HEK293 (cell line): ENCODE results near the gene NHSL2.

Experiments
- CTCF ChIP-seq: fragments of 450-650 bp; formaldehyde crosslinking; IDR thresholded peaks from 2 replicates; pipeline ENCODE4 v1.5.1; 2016; ENCODE audit warnings: missing biosample characterization, missing genetic modification characterization
- REST ChIP-seq: fragments of 450-650 bp; formaldehyde crosslinking; IDR thresholded peaks from 2 replicates; pipeline ENCODE4 v1.5.1; 2016; ENCODE audit warnings: missing biosample characterization, missing genetic modification characterization
- ZFP37 ChIP-seq: fragments of 450-650 bp; formaldehyde crosslinking; IDR thresholded peaks from 2 replicates; pipeline ENCODE4 v1.5.1; 2016; ENCODE audit warnings: missing biosample characterization, missing genetic modification characterization
- ZNF138 ChIP-seq: fragments of 450-650 bp; formaldehyde crosslinking; IDR thresholded peaks from 2 replicates; pipeline ENCODE4 v1.5.1; 2016; ENCODE audit warnings: missing biosample characterization, missing genetic modification characterization, borderline replicate concordance
- ZNF140 ChIP-seq: fragments of 450-650 bp; formaldehyde crosslinking; IDR thresholded peaks from 2 replicates; pipeline ENCODE4 v1.5.1; 2016; ENCODE audit warnings: missing biosample characterization, missing genetic modification characterization
- ZNF398 ChIP-seq: fragments of 450-650 bp; formaldehyde crosslinking; IDR thresholded peaks from 2 replicates; pipeline ENCODE4 v1.5.1; 2017; ENCODE audit warnings: missing biosample characterization, missing genetic modification characterization
- ZNF549 ChIP-seq: fragments of 450-650 bp; IDR thresholded peaks from 2 replicates; pipeline ENCODE4 v1.5.1; 2018; ENCODE audit warnings: missing biosample characterization, missing genetic modification characterization, mild to moderate bottlenecking, inconsistent platforms, moderate library complexity
- ZNF677 ChIP-seq: fragments of 450-650 bp; IDR thresholded peaks from 2 replicates; pipeline ENCODE4 v1.5.0; 2018; ENCODE audit warnings: missing biosample characterization, mild to moderate bottlenecking, missing genetic modification characterization, moderate library complexity
- ZNF768 ChIP-seq: fragments of 450-650 bp; formaldehyde crosslinking; IDR thresholded peaks from 2 replicates; pipeline ENCODE4 v1.5.1; 2018; ENCODE audit warnings: missing biosample characterization, mild to moderate bottlenecking, missing genetic modification characterization

- TF ChIP-seq CTCF = no peak
- no peak for TF ChIP-seq ZNF398 (tag by site-specific recombination)
- TF ChIP-seq ZNF677 (tag by site-specific recombination) = no peak
- TF ChIP-seq REST (tag by site-specific recombination) = no peak
- TF ChIP-seq ZNF140 (tag by site-specific recombination) = no peak
- TF ChIP-seq ZNF549 = no peak
- TF ChIP-seq ZNF138 (tag by site-specific recombination) = no peak
- no peak for TF ChIP-seq ZFP37 (tag by site-specific recombination)
- TF ChIP-seq ZNF768 (tag by site-specific recombination) = no peak
Observed at GRCh38 chrX:71989768-71990426, 79.3 kb downstream of the NHSL2 start.
